IPS DF 6.9 (cell line): ENCODE data around the gene HOXA2.

Experiments
- DNase-seq: peaks from one replicate; pipeline ENCODE4 v3.0.0-alpha.2; 2013; ENCODE audit warnings: low read depth, low spot score
- H3K27ac ChIP-seq: one replicate; pipeline ENCODE4 v1.5.1; 2013; ENCODE audit warnings: low read length, control low read depth
- H3K27me3 ChIP-seq: 2 replicates; pipeline ENCODE4 v1.6.1; 2013; ENCODE audit warnings: mild to moderate bottlenecking, low read length; ENCODE audit not compliant: control insufficient read depth, insufficient read depth
- H3K36me3 ChIP-seq: 2 replicates; pipeline ENCODE4 v1.6.1; 2013; ENCODE audit warnings: low read length; ENCODE audit not compliant: control insufficient read depth, insufficient read depth
- H3K4me1 ChIP-seq: 2 replicates; pipeline ENCODE4 v1.6.1; 2013; ENCODE audit warnings: low read length; ENCODE audit not compliant: control insufficient read depth, insufficient read depth
- H3K4me3 ChIP-seq: 2 replicates; pipeline ENCODE4 v1.5.1; 2013; ENCODE audit warnings: mild to moderate bottlenecking, low read length
- H3K9me3 ChIP-seq: 2 replicates; pipeline ENCODE4 v1.6.1; 2013; ENCODE audit warnings: low read length, inconsistent platforms; ENCODE audit not compliant: control insufficient read depth, insufficient read depth
- WGBS: extraction: QIAGEN DNeasy Blood & Tissue Kit; methylation state at CpG from one replicate; pipeline ENCODE4 v1.1.7; 2013; ENCODE audit warnings: mixed read lengths, missing lambda C conversion rate; ENCODE audit not compliant: insufficient read length, insufficient coverage; 5-methylcytosine and 5-hydroxymethylcytosine counted together

Gene HOXA2

GRCh38 chr7:27145914-27146412 lies 43.5 kb upstream of the HOXA2 start:
- H3K27ac ChIP-seq: no peak overlapping the region
- H3K9me3 ChIP-seq: no peaks in the 10 kb centered on the region
- no peak overlapping the region for H3K4me3 ChIP-seq
- no peak for DNase-seq
- no peaks in the 10 kb centered on the region for H3K36me3 ChIP-seq
- no CpG with 5 or more reads among the region's 11 CpGs for WGBS
- no peaks in the 10 kb centered on the region; the same call in 1 of the 2 replicates for H3K4me1 ChIP-seq
- peaks cover 95% of the 10 kb centered on the region for H3K27me3 ChIP-seq

GRCh38 chr7:27145165-27145913 lies 42.9 kb upstream of the HOXA2 start:
- no peak for DNase-seq
- Histone ChIP-seq H3K27ac (no peak overlapping the region), H3K36me3 (no peaks in the 10 kb centered on the region), H3K9me3 (no peaks in the 10 kb centered on the region), H3K4me1 (no peaks in the 10 kb centered on the region; the same call in 1 of the 2 replicates), H3K4me3 (no peak overlapping the region), H3K27me3 (peaks cover 96% of the 10 kb centered on the region)
- WGBS: no CpG with 5 or more reads among the region's 47 CpGs

- Histone ChIP-seq H3K36me3 (no peaks in the 10 kb centered on the region), H3K27me3 (peaks cover 96% of the 10 kb centered on the region), H3K4me1 (no peaks in the 10 kb centered on the region; the same call in 1 of the 2 replicates), H3K27ac (no peak overlapping the region), H3K4me3 (no peak overlapping the region), H3K9me3 (no peaks in the 10 kb centered on the region)
- no peak for DNase-seq
- WGBS: no CpG with 5 or more reads among the region's 31 CpGs
Observed at GRCh38 chr7:27144781-27145164, 42.3 kb upstream of the HOXA2 start.

GRCh38 chr7:27143950-27144780 lies 41.7 kb upstream of the HOXA2 start:
- H3K36me3 ChIP-seq: no peaks in the 10 kb centered on the region
- no peak overlapping the region for H3K4me3 ChIP-seq
- H3K9me3 ChIP-seq: no peaks in the 10 kb centered on the region
- peaks cover 98% of the 10 kb centered on the region for H3K27me3 ChIP-seq
- DNase-seq: no peak
- WGBS: no CpG with 5 or more reads among the region's 40 CpGs
- H3K4me1 ChIP-seq: no peaks in the 10 kb centered on the region; the same call in 1 of the 2 replicates
- H3K27ac ChIP-seq: no peak overlapping the region

- WGBS: no CpG with 5 or more reads among the region's 86 CpGs
- Histone ChIP-seq H3K36me3 (no peaks in the 10 kb centered on the region), H3K27me3 (peaks cover 98% of the 10 kb centered on the region), H3K4me3 (peak within 1 kb of the TSS; percentile 14; the same call in 1 of the 2 replicates), H3K4me1 (no peaks in the 10 kb centered on the region; the same call in 1 of the 2 replicates), H3K27ac (no peak within 1 kb of the TSS), H3K9me3 (no peaks in the 10 kb centered on the region)
- DNase-seq: peak; percentile 70
Observed at GRCh38 chr7:27143023-27143949, 40.8 kb upstream of the HOXA2 start, which contains the start of gene HOXA5. HOXA5 (minus strand) TSS chr7:27143681; CDS start chr7:27143607, 74 bp downstream.

- no peak overlapping the region for H3K27ac ChIP-seq
- H3K4me3 ChIP-seq: no peak overlapping the region
- H3K27me3 ChIP-seq: peaks cover 98% of the 10 kb centered on the region
Observed at GRCh38 chr7:27142580-27143022, 40.1 kb upstream of the HOXA2 start.

GRCh38 chr7:27141923-27142579 lies 39.6 kb upstream of the HOXA2 start:
- DNase-seq: no peak
- Histone ChIP-seq H3K27ac (no peak overlapping the region), H3K4me1 (no peaks in the 10 kb centered on the region; the same call in 1 of the 2 replicates), H3K4me3 (no peak overlapping the region), H3K36me3 (no peaks in the 10 kb centered on the region), H3K27me3 (peaks cover 98% of the 10 kb centered on the region), H3K9me3 (no peaks in the 10 kb centered on the region)
- no CpG with 5 or more reads among the region's 30 CpGs for WGBS

More at GRCh38 chr7:27142580-27143022, 40.1 kb upstream of the HOXA2 start:
- WGBS: no CpG with 5 or more reads among the region's 29 CpGs
- Histone ChIP-seq H3K36me3 (no peaks in the 10 kb centered on the region), H3K4me1 (no peaks in the 10 kb centered on the region; the same call in 1 of the 2 replicates), H3K9me3 (no peaks in the 10 kb centered on the region)
- no peak for DNase-seq

- H3K9me3 ChIP-seq: no peaks in the 10 kb centered on the region
- no peaks in the 10 kb centered on the region for H3K36me3 ChIP-seq
- peaks cover 98% of the 10 kb centered on the region for H3K27me3 ChIP-seq
- DNase-seq: no peak
- no peaks in the 10 kb centered on the region; the same call in 1 of the 2 replicates for H3K4me1 ChIP-seq
- no peak overlapping the region for H3K27ac ChIP-seq
- no peak overlapping the region for H3K4me3 ChIP-seq
- no CpG with 5 or more reads among the region's 18 CpGs for WGBS
Observed at GRCh38 chr7:27141137-27141922, 38.8 kb upstream of the HOXA2 start.
